ENCODE results near the gene HNRNPLL. TPM values are rescaled to one million over a fixed set of nuclear protein-coding genes. Genes with fewer than 3 reads are reported as not detected.

The HNRNPLL gene
- total and polyA plus RNA-seq, 4 donors = 7.7 to 18.3 (median 13.1) TPM

DNA sequence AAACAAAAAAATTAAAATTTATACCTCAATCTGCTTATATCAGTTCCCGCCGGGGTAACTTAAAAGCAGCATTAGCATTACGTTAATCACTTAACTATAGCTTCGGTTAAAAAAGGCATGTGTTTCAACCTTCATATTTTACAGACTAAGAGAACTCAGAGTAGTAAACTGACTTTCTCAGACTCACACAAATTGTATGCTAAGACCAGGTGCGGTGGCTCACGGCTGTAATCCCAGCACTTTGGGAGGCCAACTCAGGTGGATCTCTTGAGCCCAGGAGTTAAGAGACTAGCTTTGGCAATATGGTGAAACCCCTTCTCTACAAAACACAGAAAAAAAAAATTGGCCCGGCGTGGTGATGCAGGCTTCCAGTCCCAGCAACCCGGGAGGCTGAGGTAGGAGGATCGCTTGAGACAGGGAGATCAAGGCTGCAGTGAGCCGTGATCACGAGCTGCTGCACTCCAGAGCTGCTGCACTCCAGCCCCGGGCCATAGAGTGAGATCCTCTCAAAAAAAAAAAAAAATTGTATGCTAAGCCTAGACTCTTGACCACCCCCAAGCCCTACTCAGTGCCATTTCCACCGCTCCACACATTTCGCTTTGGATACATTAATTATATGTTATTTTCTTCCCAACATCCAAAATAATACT, 2.4 kb downstream of the HNRNPLL start:
- H3K36me3 ChIP-seq (ENCODE audit: control insufficient read depth in 4 of 4, insufficient read depth in 3 of 4, low read depth in 1 of 4, low read length in 3 of 4) = no peaks in the 10 kb centered on the region
- WGBS = 68% methylated on average over 15 of the region's 15 CpGs
- peaks cover 5 to 17% (median 9%) of the 10 kb centered on the region in 4 donors for H3K4me1 ChIP-seq (ENCODE audit: control insufficient read depth in 4 of 4, insufficient read depth in 4 of 4, low read length in 3 of 4)
- DNase-seq (ENCODE audit: low spot score) = no peak
- peak overlapping the region in 1 of 3 donors; percentile 98 for H3K4me3 ChIP-seq (ENCODE audit: low read depth in 1 of 3, low read length in 3 of 3)
- H3K27ac ChIP-seq (ENCODE audit: low read depth in 1 of 2, low read length in 2 of 2) = no peak overlapping the region
- no peaks in the 10 kb centered on the region for H3K27me3 ChIP-seq (ENCODE audit: control insufficient read depth in 4 of 4, insufficient read depth in 4 of 4, low read length in 3 of 4)
- TF ChIP-seq, protein P1, sequence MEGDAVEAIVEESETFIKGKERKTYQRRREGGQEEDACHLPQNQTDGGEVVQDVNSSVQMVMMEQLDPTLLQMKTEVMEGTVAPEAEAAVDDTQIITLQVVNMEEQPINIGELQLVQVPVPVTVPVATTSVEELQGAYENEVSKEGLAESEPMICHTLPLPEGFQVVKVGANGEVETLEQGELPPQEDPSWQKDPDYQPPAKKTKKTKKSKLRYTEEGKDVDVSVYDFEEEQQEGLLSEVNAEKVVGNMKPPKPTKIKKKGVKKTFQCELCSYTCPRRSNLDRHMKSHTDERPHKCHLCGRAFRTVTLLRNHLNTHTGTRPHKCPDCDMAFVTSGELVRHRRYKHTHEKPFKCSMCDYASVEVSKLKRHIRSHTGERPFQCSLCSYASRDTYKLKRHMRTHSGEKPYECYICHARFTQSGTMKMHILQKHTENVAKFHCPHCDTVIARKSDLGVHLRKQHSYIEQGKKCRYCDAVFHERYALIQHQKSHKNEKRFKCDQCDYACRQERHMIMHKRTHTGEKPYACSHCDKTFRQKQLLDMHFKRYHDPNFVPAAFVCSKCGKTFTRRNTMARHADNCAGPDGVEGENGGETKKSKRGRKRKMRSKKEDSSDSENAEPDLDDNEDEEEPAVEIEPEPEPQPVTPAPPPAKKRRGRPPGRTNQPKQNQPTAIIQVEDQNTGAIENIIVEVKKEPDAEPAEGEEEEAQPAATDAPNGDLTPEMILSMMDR (IDR thresholded peaks at IDR 0.05; ENCODE audit: low read depth, low read length, missing input control) = no peak
- no peak for TF ChIP-seq SP1 (IDR thresholded peaks at IDR 0.05)
- no peak for TF ChIP-seq YY1 (IDR thresholded peaks at IDR 0.05)
- no peak for TF ChIP-seq NR2F2 (IDR thresholded peaks at IDR 0.05)
- TF ChIP-seq RAD21 (IDR thresholded peaks at IDR 0.05) = no peak
- TF ChIP-seq RXRA (IDR thresholded peaks at IDR 0.05) = no peak
- TF ChIP-seq, protein P2, sequence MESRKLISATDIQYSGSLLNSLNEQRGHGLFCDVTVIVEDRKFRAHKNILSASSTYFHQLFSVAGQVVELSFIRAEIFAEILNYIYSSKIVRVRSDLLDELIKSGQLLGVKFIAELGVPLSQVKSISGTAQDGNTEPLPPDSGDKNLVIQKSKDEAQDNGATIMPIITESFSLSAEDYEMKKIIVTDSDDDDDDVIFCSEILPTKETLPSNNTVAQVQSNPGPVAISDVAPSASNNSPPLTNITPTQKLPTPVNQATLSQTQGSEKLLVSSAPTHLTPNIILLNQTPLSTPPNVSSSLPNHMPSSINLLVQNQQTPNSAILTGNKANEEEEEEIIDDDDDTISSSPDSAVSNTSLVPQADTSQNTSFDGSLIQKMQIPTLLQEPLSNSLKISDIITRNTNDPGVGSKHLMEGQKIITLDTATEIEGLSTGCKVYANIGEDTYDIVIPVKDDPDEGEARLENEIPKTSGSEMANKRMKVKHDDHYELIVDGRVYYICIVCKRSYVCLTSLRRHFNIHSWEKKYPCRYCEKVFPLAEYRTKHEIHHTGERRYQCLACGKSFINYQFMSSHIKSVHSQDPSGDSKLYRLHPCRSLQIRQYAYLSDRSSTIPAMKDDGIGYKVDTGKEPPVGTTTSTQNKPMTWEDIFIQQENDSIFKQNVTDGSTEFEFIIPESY (IDR thresholded peaks at IDR 0.05) = no peak
- TF ChIP-seq, protein P3, sequence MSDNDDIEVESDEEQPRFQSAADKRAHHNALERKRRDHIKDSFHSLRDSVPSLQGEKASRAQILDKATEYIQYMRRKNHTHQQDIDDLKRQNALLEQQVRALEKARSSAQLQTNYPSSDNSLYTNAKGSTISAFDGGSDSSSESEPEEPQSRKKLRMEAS (IDR thresholded peaks at IDR 0.05) = no peak
- TF ChIP-seq TAF1 (conservative IDR thresholded peaks at IDR 0.05) = no peak
- H3K9me3 ChIP-seq (ENCODE audit: control insufficient read depth in 4 of 4, low read length in 3 of 4) = no peaks in the 10 kb centered on the region
- no peak overlapping the region for H3K9ac ChIP-seq (ENCODE audit: low read depth in 1 of 2, low read length in 2 of 2)

DNA sequence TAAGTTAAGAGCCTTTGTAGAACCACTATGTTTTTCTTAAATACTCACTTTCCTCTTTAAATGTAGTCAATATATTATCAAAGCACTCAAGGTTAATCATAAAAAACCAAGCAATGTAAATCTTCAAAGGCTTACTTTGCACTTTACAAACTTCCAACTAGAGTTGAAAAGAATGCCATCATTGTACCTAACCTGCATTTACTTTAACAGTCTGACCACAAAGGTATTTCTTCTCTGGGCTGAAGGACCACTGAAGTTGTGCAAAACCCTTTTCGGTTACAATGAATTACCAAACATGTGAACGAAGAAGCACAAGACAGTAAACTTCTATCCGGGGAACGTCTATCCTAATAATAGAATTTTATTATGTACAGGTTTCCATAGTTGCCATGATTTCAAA, 3.0 kb downstream of the HNRNPLL start:
- TF ChIP-seq GABPA (IDR thresholded peaks at IDR 0.05 in 1 of 2, conservative IDR thresholded peaks at IDR 0.05 in 1 of 2) (no peak), TAF1 (conservative IDR thresholded peaks at IDR 0.05) (no peak), YY1 (IDR thresholded peaks at IDR 0.05) (no peak), NR2F2 (IDR thresholded peaks at IDR 0.05) (no peak), JUND (IDR thresholded peaks at IDR 0.05) (no peak), FOXA2 (IDR thresholded peaks at IDR 0.05) (no peak), RXRA (IDR thresholded peaks at IDR 0.05) (no peak), HNF4G (IDR thresholded peaks at IDR 0.05) (no peak), HNF4A (conservative IDR thresholded peaks at IDR 0.05) (no peak), FOXA1 (IDR thresholded peaks at IDR 0.05) (no peak)
- TF ChIP-seq, protein P3 (IDR thresholded peaks at IDR 0.05) = no peak
- TF ChIP-seq, protein P2 (IDR thresholded peaks at IDR 0.05) = no peak
- TF ChIP-seq, protein P4, sequence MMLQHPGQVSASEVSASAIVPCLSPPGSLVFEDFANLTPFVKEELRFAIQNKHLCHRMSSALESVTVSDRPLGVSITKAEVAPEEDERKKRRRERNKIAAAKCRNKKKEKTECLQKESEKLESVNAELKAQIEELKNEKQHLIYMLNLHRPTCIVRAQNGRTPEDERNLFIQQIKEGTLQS (IDR thresholded peaks at IDR 0.05) = no peak
- H3K36me3 ChIP-seq (ENCODE audit: control insufficient read depth in 4 of 4, insufficient read depth in 3 of 4, low read depth in 1 of 4, low read length in 3 of 4) = no peaks in the 10 kb centered on the region
- no peak overlapping the region for H3K9ac ChIP-seq (ENCODE audit: low read depth in 1 of 2, low read length in 2 of 2)
- H3K4me1 ChIP-seq (ENCODE audit: control insufficient read depth in 4 of 4, insufficient read depth in 4 of 4, low read length in 3 of 4) = peaks cover 5 to 17% (median 9%) of the 10 kb centered on the region in 4 donors
- WGBS = 69% methylated on average over 4 of the region's 4 CpGs
- H3K4me3 ChIP-seq (ENCODE audit: low read depth in 1 of 3, low read length in 3 of 3) = no peak overlapping the region
- H3K9me3 ChIP-seq (ENCODE audit: control insufficient read depth in 4 of 4, low read length in 3 of 4) = no peaks in the 10 kb centered on the region
- no peak for DNase-seq (ENCODE audit: low spot score)
- no peak overlapping the region for H3K27ac ChIP-seq (ENCODE audit: low read depth in 1 of 2, low read length in 2 of 2)
- H3K27me3 ChIP-seq (ENCODE audit: control insufficient read depth in 4 of 4, insufficient read depth in 4 of 4, low read length in 3 of 4) = no peaks in the 10 kb centered on the region

Measured in liver (tissue), 9 donors.